ENCODE results near the gene CA7.

CA7 gene

GRCh38 chr16:66899945-66900710 is 55.9 kb downstream of the CA7 start:
- Mint-ChIP-seq H3K4me3 (no peak overlapping the region), H3K36me3 (ENCODE audit: low read depth) (no peaks in the 10 kb centered on the region), H3K4me1 (ENCODE audit: low read depth) (peaks cover 11% of the 10 kb centered on the region), H3K27ac (no peak overlapping the region), H3K27me3 (peaks cover 25% of the 10 kb centered on the region), H3K9me3 (no peaks in the 10 kb centered on the region)
- intact Hi-C loops (cut with micrococcal nuclease) = no loop called here

GRCh38 chr16:66900721-66901441 is 56.7 kb downstream of the CA7 start:
- intact Hi-C loops (cut with micrococcal nuclease) = no loop called here
- Mint-ChIP-seq H3K36me3 (ENCODE audit: low read depth) (no peaks in the 10 kb centered on the region), H3K4me1 (ENCODE audit: low read depth) (peaks cover 11% of the 10 kb centered on the region), H3K4me3 (no peak overlapping the region), H3K27ac (no peak overlapping the region), H3K27me3 (peaks cover 22% of the 10 kb centered on the region), H3K9me3 (no peaks in the 10 kb centered on the region)

- Mint-ChIP-seq H3K36me3 (ENCODE audit: low read depth) (no peaks in the 10 kb centered on the region), H3K4me1 (ENCODE audit: low read depth) (peaks cover 11% of the 10 kb centered on the region), H3K4me3 (no peak overlapping the region), H3K27me3 (peaks cover 22% of the 10 kb centered on the region), H3K27ac (no peak overlapping the region), H3K9me3 (no peaks in the 10 kb centered on the region)
- intact Hi-C loops (cut with micrococcal nuclease) = no loop called here
Measured at GRCh38 chr16:66901626-66902025, 57.4 kb downstream of the CA7 start.

- Mint-ChIP-seq H3K4me1 (ENCODE audit: low read depth) (peaks cover 11% of the 10 kb centered on the region), H3K36me3 (ENCODE audit: low read depth) (no peaks in the 10 kb centered on the region), H3K27me3 (peaks cover 24% of the 10 kb centered on the region), H3K27ac (no peak overlapping the region), H3K4me3 (no peak overlapping the region), H3K9me3 (no peaks in the 10 kb centered on the region)
- intact Hi-C loops (cut with micrococcal nuclease) = no loop called here
Measured at GRCh38 chr16:66902648-66903543, 58.7 kb downstream of the CA7 start.

Measured in dendritic cell treated with granulocyte-macrophage colony-stimulating factor and Interleukin-4, amounts not matched to agents 40 ng/mL and 50 ng/mL, for 4 days (primary cell).